Fibroblast of the conjunctiva (primary cell): ENCODE results near the gene SST.

Experiments
- DNase-seq: peaks from one replicate; pipeline ENCODE4 v3.0.0-alpha.2; 2010; ENCODE audit warnings: low read depth

The SST gene

DNA sequence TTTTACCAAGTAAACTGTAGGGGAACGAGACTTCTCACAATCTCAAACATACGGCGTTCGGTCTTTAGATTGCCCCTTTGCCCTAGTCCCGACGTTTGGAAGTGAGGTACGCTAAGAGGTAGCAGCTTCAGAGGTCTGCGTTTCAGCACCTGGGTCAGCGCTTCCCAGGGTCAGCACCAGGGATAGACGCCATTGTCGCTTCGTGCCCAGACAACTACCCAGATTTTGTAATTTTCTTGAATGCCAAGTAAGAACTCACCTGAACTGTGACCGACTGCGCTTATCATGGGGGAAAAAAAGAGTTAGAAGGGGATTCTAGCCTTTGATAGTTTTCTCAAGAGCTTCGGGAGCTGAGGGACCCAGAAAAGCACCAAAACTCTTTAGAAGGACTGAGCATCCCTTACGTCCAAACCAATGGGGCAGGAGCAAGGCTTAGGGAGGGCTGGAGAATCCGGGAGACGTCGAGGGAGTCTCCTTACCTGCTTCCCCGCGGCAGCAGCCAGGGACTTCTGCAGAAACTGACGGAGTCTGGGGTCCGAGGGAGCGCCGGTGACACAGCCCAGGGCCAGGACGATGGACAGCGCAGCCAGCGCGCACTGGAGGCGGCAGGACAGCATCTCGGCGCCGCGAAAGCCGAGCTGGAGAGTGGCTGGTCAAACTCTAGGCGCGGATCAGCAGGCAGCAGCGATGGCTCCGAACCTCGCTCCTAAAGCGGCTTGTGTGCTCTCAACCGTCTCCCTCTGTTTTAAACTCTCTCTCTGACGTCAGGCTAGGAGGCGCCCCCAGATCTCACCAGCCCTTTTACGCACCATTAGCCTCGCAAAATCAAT lies at the start of gene SST:
Gene SST, minus strand, starts transcription at position 720 of the 830 bp plus-strand sequence. Its CDS starts 103 bp downstream, at position 617.
- no peak for DNase-seq

DNA sequence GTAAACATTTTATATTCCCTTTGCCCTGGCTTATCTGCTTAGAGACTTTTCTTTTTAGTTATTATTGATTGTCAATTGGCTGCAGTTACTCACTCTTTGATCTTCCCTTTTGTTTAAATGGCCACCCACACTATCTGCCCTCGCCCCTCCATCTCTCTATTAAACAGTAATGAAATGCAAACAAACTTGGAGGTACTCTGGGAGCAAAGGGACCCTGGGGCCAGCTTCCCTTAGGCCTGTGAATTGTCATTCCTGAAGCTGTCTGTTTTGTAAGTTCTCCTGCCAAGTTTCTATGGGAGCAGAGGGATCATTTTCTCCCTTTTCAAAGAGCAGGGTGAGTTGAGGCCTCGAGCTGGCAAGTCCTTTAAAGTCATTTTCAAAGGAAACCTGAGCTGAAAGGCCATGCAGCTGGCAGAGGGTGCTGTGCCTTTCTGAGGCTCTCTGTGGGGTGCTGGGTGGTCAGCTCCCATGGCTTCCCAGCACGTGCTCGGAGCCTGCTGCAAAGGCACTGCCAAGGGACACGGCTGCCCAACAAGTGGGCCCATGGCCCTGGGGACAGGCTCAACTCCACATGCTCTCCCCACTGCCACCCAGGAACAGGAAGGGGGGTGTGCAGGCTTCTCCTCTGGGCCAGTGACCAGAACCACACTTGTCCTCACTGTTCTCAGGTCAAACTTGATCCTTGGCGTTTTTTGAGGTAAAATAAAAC lies 49.6 kb upstream of the SST start:
- DNase-seq, result no peak

DNA sequence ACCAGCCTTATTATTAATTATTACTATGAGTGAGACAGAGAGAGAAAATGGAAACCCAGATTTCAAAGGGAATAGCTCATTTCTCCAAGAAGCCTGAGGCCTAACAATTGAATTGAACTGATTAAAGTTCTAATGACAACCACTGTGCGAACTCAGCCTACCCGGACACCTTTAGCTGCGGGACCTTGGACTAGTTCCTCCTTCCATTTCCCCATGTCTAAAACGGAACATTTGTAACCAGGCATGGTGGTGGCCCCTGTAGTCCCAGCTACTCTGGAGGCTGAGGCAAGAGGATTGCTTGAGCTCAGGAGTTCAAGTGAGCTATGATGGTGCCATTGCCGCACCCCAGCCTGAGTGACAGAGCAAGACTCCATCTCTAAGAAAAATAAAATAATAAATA lies 48.6 kb upstream of the SST start:
- DNase-seq, result no peak

GRCh38 chr3:187717572-187717971 lies 47.4 kb upstream of the SST start:
- DNase-seq, result no peak

- peak; percentile 57 for DNase-seq
Measured at GRCh38 chr3:187714404-187714979, 44.3 kb upstream of the SST start.

GRCh38 chr3:187713504-187713903 lies 43.3 kb upstream of the SST start:
- DNase-seq, result no peak

- no peak for DNase-seq
Measured at GRCh38 chr3:187709155-187709554, 39.0 kb upstream of the SST start.

GRCh38 chr3:187708696-187709095 lies 38.5 kb upstream of the SST start:
- DNase-seq, result no peak

- no peak for DNase-seq
Measured at GRCh38 chr3:187706971-187707370, 36.8 kb upstream of the SST start.

DNA sequence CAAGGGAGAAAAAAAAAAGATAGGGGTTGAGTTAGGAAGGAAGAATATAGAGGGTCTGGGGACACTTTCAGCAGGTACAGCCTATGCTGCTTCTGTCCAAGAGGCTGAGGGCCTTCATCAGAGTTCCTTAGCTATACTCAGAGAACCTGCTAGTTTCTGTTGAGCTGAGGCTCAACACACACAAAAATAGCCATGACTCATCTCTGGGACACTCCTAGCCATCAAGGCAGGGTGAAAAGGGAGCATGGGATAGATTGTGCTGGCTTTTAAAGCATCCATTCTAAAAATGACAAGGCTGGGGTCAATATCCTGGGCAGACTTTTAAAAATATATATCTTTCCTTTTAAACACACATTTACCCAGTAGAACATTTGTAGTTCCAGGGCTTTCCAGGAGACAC lies 35.0 kb upstream of the SST start:
- DNase-seq, result no peak

DNA sequence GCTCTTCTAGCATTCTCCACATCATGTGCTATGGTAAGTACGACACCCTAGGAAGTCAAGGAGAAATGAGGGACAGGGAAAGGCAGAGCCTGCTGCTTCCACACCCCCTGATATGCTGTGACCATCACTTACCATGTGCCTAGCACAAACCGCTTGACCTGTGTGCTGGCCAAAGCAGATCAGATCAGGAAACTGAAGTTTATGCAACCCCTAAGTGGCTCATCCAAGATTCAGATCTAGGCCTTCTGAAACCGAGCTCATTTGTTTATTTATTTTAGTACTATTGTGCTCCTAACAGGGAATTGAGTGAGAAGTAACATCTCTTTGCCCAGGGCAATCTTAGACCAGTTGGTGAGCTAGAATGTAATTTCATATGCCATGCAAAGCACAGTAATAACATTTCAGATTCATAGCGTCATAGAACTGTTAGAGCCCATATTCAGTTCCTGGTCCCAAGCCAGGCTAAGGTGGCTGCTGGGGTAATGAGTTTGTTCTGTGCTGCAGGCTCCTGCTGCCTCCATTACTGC lies 32.4 kb upstream of the SST start, which contains the start of gene RTP2:
Gene RTP2, minus strand, starts transcription at position 51 of the 527 bp plus-strand sequence. CDS start 429 bp downstream, outside the sequence.
- DNase-seq, result peak; percentile 5

GRCh38 chr3:187700249-187700648 lies 30.1 kb upstream of the SST start:
- DNase-seq, result no peak

DNA sequence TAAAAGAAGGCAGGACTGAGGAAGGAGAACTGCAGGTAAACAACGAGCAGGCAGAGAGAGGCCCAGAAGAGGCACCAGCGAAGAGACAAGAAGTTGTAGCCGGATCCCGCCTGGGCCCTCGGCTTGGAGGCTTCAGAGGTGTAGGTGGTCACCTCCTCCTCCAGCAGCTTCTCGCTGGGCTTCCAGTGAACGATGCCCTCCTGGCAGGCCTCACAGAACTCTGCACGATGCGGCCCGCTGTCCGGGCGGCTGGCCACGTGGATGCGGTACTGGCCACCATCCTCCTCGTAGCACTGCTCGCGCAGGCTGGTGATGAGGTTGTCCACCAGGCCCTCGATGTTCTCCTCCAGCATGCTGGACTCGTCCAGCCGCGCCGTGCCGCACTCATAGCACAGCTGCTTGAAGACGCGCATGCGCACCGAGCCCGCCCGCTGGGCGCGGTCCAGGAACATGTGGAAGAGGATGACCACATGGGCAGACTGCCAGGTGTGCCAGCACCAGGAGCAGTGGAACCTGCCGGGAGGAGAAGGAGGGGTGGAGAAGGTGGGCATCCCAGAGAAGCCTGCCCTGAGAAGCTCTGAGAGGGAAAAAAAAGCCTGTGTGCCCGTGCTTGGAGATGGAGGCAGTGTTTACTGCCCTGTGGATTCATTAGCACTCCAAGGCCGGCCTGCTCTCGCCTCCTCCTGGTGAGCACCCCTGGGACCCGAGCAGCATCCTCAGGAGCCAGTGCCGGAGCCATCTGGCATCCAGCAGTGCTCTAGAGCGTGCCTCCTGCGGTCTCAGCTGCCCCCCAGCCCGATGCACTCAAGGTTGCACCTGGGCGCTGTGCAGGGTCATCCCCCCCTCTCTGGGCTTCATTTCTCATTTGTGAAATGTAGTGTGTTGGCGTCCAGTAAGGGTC lies 28.6 kb upstream of the SST start:
- no peak for DNase-seq

- no peak for DNase-seq
Measured at GRCh38 chr3:187696021-187696420, 25.8 kb upstream of the SST start.

DNA sequence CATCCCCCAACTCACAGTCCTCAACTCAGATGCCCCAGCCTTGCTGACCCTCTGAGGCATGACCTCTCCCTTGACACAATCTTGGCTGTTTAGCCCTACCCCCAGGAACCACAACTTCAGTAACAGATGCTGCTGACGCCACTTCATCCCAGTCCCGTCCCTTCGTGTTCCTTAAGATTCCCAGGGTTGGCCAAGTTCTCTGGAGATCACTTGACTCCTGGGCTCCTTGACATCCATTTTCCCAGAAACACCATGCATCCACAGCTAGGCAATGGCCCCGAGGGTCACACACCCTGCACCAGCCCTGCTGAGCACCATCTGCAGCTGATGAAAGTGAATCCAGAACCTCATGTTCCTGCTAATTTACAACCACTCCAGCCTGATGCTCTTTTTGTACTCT lies 25.3 kb upstream of the SST start:
- DNase-seq, result no peak

- DNase-seq, result no peak
Measured at GRCh38 chr3:187694801-187695200, 24.6 kb upstream of the SST start.

- no peak for DNase-seq
Measured at GRCh38 chr3:187693431-187693830, 23.2 kb upstream of the SST start.

DNA sequence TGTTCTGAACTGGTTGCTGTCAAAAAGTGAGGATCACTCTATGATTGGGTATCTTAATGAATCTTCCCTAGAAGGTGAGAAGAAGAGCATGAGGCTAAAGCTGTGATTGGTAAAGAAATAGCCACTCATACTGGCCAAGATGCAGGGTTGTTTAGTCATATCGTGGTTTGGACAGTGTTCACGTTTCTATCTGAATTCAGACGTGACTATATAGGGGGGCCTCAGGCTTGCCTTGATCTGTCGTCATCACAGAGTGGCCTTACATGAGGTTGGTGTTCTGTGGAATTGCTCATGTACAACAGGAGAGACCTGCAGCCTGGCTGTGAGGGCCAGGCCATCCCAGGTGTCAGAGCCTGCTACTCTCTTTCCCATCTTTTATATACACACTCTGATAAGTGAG lies 19.8 kb upstream of the SST start:
- DNase-seq, result no peak

DNA sequence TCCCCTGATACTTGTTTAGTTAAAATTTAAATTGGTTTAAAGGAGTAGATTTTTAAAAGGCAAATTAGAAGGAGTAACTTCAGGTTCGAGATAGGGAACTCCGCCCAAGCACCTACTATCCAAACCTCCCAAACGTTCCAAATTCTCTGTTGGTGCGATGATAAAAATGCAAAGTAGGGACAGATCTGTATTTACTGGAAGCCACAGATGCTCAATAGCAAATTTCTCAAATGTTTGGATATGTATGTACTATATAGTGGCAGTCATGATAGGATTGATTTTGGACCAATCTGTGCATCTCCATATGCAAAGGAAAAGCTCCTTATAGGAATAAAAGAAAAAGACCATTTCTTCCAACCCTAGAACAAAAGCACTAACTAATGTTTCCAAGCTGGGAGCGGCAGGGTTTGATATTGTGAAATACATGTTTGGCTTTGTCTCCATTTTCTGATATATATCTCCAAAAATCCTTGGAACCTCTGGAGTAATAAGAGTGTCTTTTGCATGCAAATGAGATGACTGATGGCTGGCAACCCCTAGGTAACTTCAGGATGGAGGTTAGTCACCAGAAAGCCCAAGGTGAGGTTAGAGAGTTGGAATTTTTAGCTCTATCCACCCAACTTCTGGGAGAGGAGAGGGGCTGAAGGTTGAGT lies 16.6 kb upstream of the SST start:
- DNase-seq, result no peak

DNA sequence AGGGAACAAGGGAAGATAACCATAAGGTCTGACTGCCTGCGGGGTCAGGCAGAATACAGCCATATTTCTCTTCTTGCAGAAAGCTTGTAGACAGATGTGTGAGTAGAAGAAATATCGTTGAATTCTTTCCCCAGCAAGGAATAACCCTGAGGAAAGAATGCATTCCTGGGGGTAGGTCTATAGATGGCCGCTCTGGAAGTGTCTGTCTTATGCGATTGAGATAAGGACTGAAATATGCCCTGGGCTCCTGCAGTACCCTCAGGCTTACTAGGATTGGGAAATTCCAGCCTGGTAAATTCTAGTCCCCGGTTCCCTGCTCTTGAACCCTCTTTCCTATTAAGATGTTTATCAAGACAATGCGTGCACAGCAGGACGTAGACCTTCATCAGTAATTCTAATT lies 15.8 kb upstream of the SST start:
- DNase-seq, result no peak

GRCh38 chr3:187684880-187685279 lies 14.7 kb upstream of the SST start:
- DNase-seq, result no peak
